H9 (cell line): ENCODE data around the gene WIPI1. TPM values are rescaled to one million over a fixed set of nuclear protein-coding genes. Genes with fewer than 3 reads are reported as not detected.

Experiments used
- DNase-seq: peaks from one replicate; pipeline ENCODE4 v3.0.0-alpha.2; 2017
- H2AFZ ChIP-seq: one replicate; pipeline ENCODE4 v1.6.1; 2013; ENCODE audit warnings: mild to moderate bottlenecking, low read length, control low read depth, moderate library complexity
- H2AK5ac ChIP-seq: 2 replicates; pipeline ENCODE4 v1.6.1; 2013; ENCODE audit warnings: low read length, control low read depth, mixed read lengths; ENCODE audit not compliant: insufficient read length
- H2BK120ac ChIP-seq: one replicate; pipeline ENCODE4 v1.6.1; 2013; ENCODE audit warnings: low read depth, mild to moderate bottlenecking, low read length, control low read depth, inconsistent platforms; ENCODE audit not compliant: poor library complexity, severe bottlenecking
- H2BK12ac ChIP-seq: 2 replicates; pipeline ENCODE4 v1.6.1; 2013; ENCODE audit warnings: low read length, control low read depth, mixed read lengths, low read depth; ENCODE audit not compliant: insufficient read length
- H2BK15ac ChIP-seq: 2 replicates; pipeline ENCODE4 v1.6.1; 2013; ENCODE audit warnings: low read depth, low read length, control low read depth
- H2BK20ac ChIP-seq: one replicate; pipeline ENCODE4 v1.6.1; 2013; ENCODE audit warnings: low read depth, mild to moderate bottlenecking, low read length, control low read depth, inconsistent platforms; ENCODE audit not compliant: poor library complexity, severe bottlenecking
- H2BK5ac ChIP-seq: 2 replicates; pipeline ENCODE4 v1.6.1; 2013; ENCODE audit warnings: low read length, control low read depth, mixed read lengths; ENCODE audit not compliant: insufficient read length
- H3K14ac ChIP-seq: 2 replicates; pipeline ENCODE4 v1.6.1; 2013; ENCODE audit warnings: low read length, control low read depth; ENCODE audit not compliant: insufficient read depth
- H3K18ac ChIP-seq: 2 replicates; pipeline ENCODE4 v1.6.1; 2013; ENCODE audit warnings: low read depth, mild to moderate bottlenecking, mixed read lengths, low read length, control low read depth; ENCODE audit not compliant: insufficient read length
- H3K23ac ChIP-seq: 2 replicates; pipeline ENCODE4 v1.6.1; 2013; ENCODE audit warnings: low read length, control low read depth, mixed read lengths, low read depth; ENCODE audit not compliant: insufficient read length
- H3K23me2 ChIP-seq: 2 replicates; pipeline ENCODE4 v1.6.1; 2013; ENCODE audit warnings: low read depth, mild to moderate bottlenecking, mixed read lengths, low read length, control low read depth; ENCODE audit not compliant: insufficient read length, poor library complexity, severe bottlenecking
- H3K27ac ChIP-seq: 2 replicates; pipeline ENCODE4 v1.5.1; 2013; ENCODE audit warnings: low read length, control low read depth, mixed read lengths, low read depth; ENCODE audit not compliant: insufficient read length
- H3K27me3 ChIP-seq: 2 replicates; pipeline ENCODE4 v1.6.1; 2013; ENCODE audit warnings: low read length, control low read depth, inconsistent platforms; ENCODE audit not compliant: insufficient read depth
- H3K4ac ChIP-seq: 2 replicates; pipeline ENCODE4 v1.6.1; 2013; ENCODE audit warnings: low read depth, mild to moderate bottlenecking, control low read depth, inconsistent platforms, low read length, moderate library complexity
- H3K4me1 ChIP-seq: 2 replicates; pipeline ENCODE4 v1.6.1; 2013; ENCODE audit warnings: low read length, control low read depth, inconsistent platforms; ENCODE audit not compliant: insufficient read depth
- H3K4me2 ChIP-seq: 2 replicates; pipeline ENCODE4 v1.6.1; 2013; ENCODE audit warnings: low read length, control low read depth, mixed read lengths; ENCODE audit not compliant: insufficient read length, insufficient read depth
- H3K56ac ChIP-seq: 2 replicates; pipeline ENCODE4 v1.6.1; 2013; ENCODE audit warnings: low read depth, mild to moderate bottlenecking, mixed read lengths, low read length, control low read depth; ENCODE audit not compliant: insufficient read length
- H3K79me1 ChIP-seq: 2 replicates; pipeline ENCODE4 v1.6.1; 2013; ENCODE audit warnings: low read depth, mild to moderate bottlenecking, moderate library complexity, low read length, control low read depth, inconsistent platforms; ENCODE audit not compliant: insufficient read depth, poor library complexity, severe bottlenecking
- H3K79me2 ChIP-seq: 2 replicates; pipeline ENCODE4 v1.6.1; 2013; ENCODE audit warnings: low read length, control low read depth, inconsistent platforms; ENCODE audit not compliant: insufficient read depth
- H3K9ac ChIP-seq: 2 replicates; pipeline ENCODE4 v1.6.1; 2013; ENCODE audit warnings: low read length, control low read depth, mixed read lengths; ENCODE audit not compliant: insufficient read length; ENCODE audit errors: extremely low read depth
- H3K9me3 ChIP-seq: one replicate; pipeline ENCODE4 v1.6.1; 2013; ENCODE audit warnings: low read depth, low read length, inconsistent platforms; ENCODE audit not compliant: control insufficient read depth
- H3T11ph ChIP-seq: one replicate; pipeline ENCODE4 v1.6.1; 2013; ENCODE audit warnings: mild to moderate bottlenecking, low read length, control low read depth, inconsistent platforms
- H4K20me1 ChIP-seq: one replicate; pipeline ENCODE4 v1.6.1; 2013; ENCODE audit not compliant: control insufficient read depth, insufficient read length, insufficient read depth
- H4K5ac ChIP-seq: 2 replicates; pipeline ENCODE4 v1.6.1; 2013; ENCODE audit warnings: low read depth, mild to moderate bottlenecking, mixed read lengths, low read length, control low read depth; ENCODE audit not compliant: insufficient read length
- H4K8ac ChIP-seq: replicated peaks from 2 replicates; pipeline ENCODE4 v1.6.1; 2013; ENCODE audit warnings: low read length, control low read depth, mixed read lengths, low read depth; ENCODE audit not compliant: insufficient read length
- H4K91ac ChIP-seq: 2 replicates; pipeline ENCODE4 v1.6.1; 2013; ENCODE audit warnings: low read depth, mild to moderate bottlenecking, moderate library complexity, mixed read lengths, low read length, control low read depth; ENCODE audit not compliant: insufficient read length
- H3K27ac Mint-ChIP-seq, 3 experiments: 2 replicates in 2 of 3; 3 replicates in 1 of 3; pipeline ENCODE4 v1.8.0; 2020 to 2021; ENCODE audit warnings: mixed read lengths in 3 of 3, mild to moderate bottlenecking in 1 of 3, moderate library complexity in 1 of 3
- H3K27me3 Mint-ChIP-seq: 2 replicates; pipeline ENCODE4 v1.8.0; 2021; ENCODE audit warnings: low read depth, mild to moderate bottlenecking, moderate library complexity, mixed read lengths
- H3K36me3 Mint-ChIP-seq, 3 experiments: 2 replicates in 2 of 3; 3 replicates in 1 of 3; pipeline ENCODE4 v1.8.0; 2020 to 2021; ENCODE audit warnings: low read depth in 3 of 3, mixed read lengths in 3 of 3; ENCODE audit not compliant: insufficient read depth in 1 of 3
- H3K4me1 Mint-ChIP-seq, 2 experiments: 2 replicates each; pipeline ENCODE4 v1.8.0; 2020; ENCODE audit warnings: mixed read lengths in 2 of 2
- H3K4me3 Mint-ChIP-seq, 2 experiments: 2 replicates in 1 of 2; 3 replicates in 1 of 2; pipeline ENCODE4 v1.8.0; 2020 to 2021; ENCODE audit warnings: mild to moderate bottlenecking in 2 of 2, mixed read lengths in 2 of 2, moderate library complexity in 1 of 2
- H3K9me3 Mint-ChIP-seq, 2 experiments: 2 replicates in 1 of 2; 3 replicates in 1 of 2; pipeline ENCODE4 v1.8.0; 2020; ENCODE audit warnings: mild to moderate bottlenecking in 2 of 2, mixed read lengths in 2 of 2, moderate library complexity in 1 of 2
- CTCF ChIP-seq: fragments of 200-600 bp; sonication (generic); conservative IDR thresholded peaks from 3 replicates; pipeline ENCODE4 v1.8.0; 2021; ENCODE audit warnings: antibody characterized with exemption, mild to moderate bottlenecking
- WGBS: extraction: QIAGEN DNeasy Blood & Tissue Kit; methylation state at CpG from one replicate; pipeline ENCODE4 v1.1.7; 2013; ENCODE audit warnings: missing lambda C conversion rate, low lambda C conversion rate, mixed read lengths; ENCODE audit not compliant: insufficient read length; ENCODE audit errors: extremely low coverage; 5-methylcytosine and 5-hydroxymethylcytosine counted together
- total RNA-seq: library from RNA; stranded (reverse); gene quantifications from 2 replicates; pipeline ENCODE4 v1.2.1, GENCODE V29; 2021

The WIPI1 gene
- total RNA-seq, 1 experiment from 2014 or later = 15.4 TPM

DNA sequence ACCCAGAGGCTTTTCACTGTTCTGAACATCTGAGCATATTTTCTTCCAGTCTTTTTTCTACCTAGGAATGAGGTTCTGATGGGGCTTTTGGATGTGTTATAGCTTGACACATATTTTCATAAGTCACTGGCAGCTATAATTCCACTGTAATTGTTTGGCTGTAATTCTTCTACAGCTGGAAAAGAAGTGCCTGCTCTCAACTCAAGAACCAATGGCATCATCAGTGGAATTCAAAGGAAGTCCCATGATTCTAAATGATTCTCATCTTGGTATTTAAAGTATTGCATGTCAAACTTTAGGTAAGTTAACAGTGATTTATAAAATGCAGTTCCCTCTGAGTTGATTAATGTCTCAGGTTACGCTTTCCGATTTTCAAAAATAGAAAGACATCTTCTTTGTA, 16.8 kb downstream of the WIPI1 start:
- Histone ChIP-seq H3K56ac (no peak overlapping the region), H3K4me2 (no peak overlapping the region)

More for the DNA sequence above, 16.8 kb downstream of the WIPI1 start:
- Histone ChIP-seq H3K23ac (no peak overlapping the region), H2BK15ac (no peak overlapping the region), H3K9ac (no peak overlapping the region), H4K8ac (no peak overlapping the region), H3K9me3 (no peaks in the 10 kb centered on the region), H4K5ac (no peak overlapping the region), H2BK12ac (no peak overlapping the region), H3K27me3 (no peaks in the 10 kb centered on the region; the same call in 1 of the 2 replicates), H3K27ac (no peak overlapping the region), H3K23me2 (no peaks in the 10 kb centered on the region), H2AK5ac (no peak overlapping the region), H3K79me2 (no peaks in the 10 kb centered on the region), H3T11ph (no peak overlapping the region), H4K20me1 (no peaks in the 10 kb centered on the region), H3K4ac (no peak overlapping the region), H3K4me1 (no peaks in the 10 kb centered on the region), H3K14ac (no peak overlapping the region), H2BK120ac (no peak overlapping the region), H3K18ac (no peak overlapping the region), H4K91ac (no peak overlapping the region), H3K79me1 (no peaks in the 10 kb centered on the region), H2BK20ac (no peak overlapping the region), H2BK5ac (no peak overlapping the region), H2AFZ (no peak overlapping the region)
- H3K4me3 Mint-ChIP-seq = no peak overlapping the region
- H3K27ac Mint-ChIP-seq = no peak overlapping the region
- no peaks in the 10 kb centered on the region for H3K27me3 Mint-ChIP-seq
- no peak for TF ChIP-seq CTCF
- peaks cover 6 to 8% of the 10 kb centered on the region in 2 experiments for H3K4me1 Mint-ChIP-seq
- no CpG with 5 or more reads among the region's 2 CpGs for WGBS
- peaks cover 3 to 4% (median 4%) of the 10 kb centered on the region in 3 experiments; a peak in 5 of 7 replicates for H3K36me3 Mint-ChIP-seq
- no peak for DNase-seq
- H3K9me3 Mint-ChIP-seq = no peaks in the 10 kb centered on the region
